Upper lobe of left lung (tissue), 6 donors: ENCODE results near the gene KRTAP5-7. TPM values are rescaled to one million over a fixed set of nuclear protein-coding genes. Genes with fewer than 3 reads are reported as not detected.
"Not testable (repeated sequence)": the region's sequence is repeated elsewhere in the genome, so short reads cannot be mapped to it uniquely, and the experiment has no call there.

Source experiments
- ATAC-seq, 2 donors: fragments of 200-7000 bp; cut with Tn5 transposase; one replicate each; pipeline ENCODE4 v1.9.1; 2022; ENCODE audit warnings: mild to moderate bottlenecking in 2 of 2, moderate library complexity in 2 of 2; ENCODE audit not compliant: low FRiP score in 2 of 2
- DNase-seq, 2 donors: peaks; one replicate each; pipeline ENCODE4 v3.0.0-alpha.2; 2019 to 2020
- H3K27ac ChIP-seq, 4 donors: fragments of 200-600 bp; sonication (generic); one replicate each; pipeline ENCODE4 v1.5.1; 2016 to 2019
- H3K27me3 ChIP-seq, 4 donors: fragments of 200-600 bp; sonication (generic); one replicate each; pipeline ENCODE4 v1.5.1; 2017 to 2019
- H3K36me3 ChIP-seq, 4 donors: fragments of 200-600 bp; sonication (generic); one replicate each; pipeline ENCODE4 v1.5.1; 2016 to 2019
- H3K4me1 ChIP-seq, 4 donors: fragments of 200-600 bp; sonication (generic); one replicate each; pipeline ENCODE4 v1.5.1; 2018 to 2019
- H3K4me3 ChIP-seq, 4 donors: fragments of 200-600 bp; sonication (generic); one replicate each; pipeline ENCODE4 v1.5.1; 2017 to 2019; ENCODE audit warnings: mild to moderate bottlenecking in 2 of 4, moderate library complexity in 1 of 4
- H3K9me3 ChIP-seq, 4 donors: fragments of 200-600 bp; sonication (generic); one replicate each; pipeline ENCODE4 v1.5.1; 2018 to 2019
- EP300 ChIP-seq, 4 donors: sonication (generic); formaldehyde crosslinking; IDR thresholded peaks; one replicate each; pipeline ENCODE4 v1.5.1; 2017; ENCODE audit warnings: antibody characterized with exemption in 4 of 4, control low read depth in 2 of 4
- POLR2A ChIP-seq, 4 donors: fragments of 450-650 bp; IDR thresholded peaks; one replicate each; pipeline ENCODE4 v1.5.1; 2016 to 2017; ENCODE audit warnings: antibody characterized with exemption in 4 of 4, mild to moderate bottlenecking in 2 of 4
- POLR2AphosphoS5 ChIP-seq, 2 donors: sonication (generic); formaldehyde crosslinking; IDR thresholded peaks; one replicate each; pipeline ENCODE4 v1.5.1; 2017; ENCODE audit warnings: antibody characterized with exemption in 2 of 2
- WGBS, 2 donors: methylation state at CpG; one replicate each; pipeline ENCODE4 v1.1.5; 2017 to 2018; 5-methylcytosine and 5-hydroxymethylcytosine counted together
- total RNA-seq, 6 donors: library from RNA; depleted of rRNA in 4 of 6; stranded (reverse); fragments of >200 nt in 4 of 6; gene quantifications; one replicate each; pipeline versions ENCODE4 v1.1.0 to v1.2.1, GENCODE V29; 2016 to 2021
- TF ChIP-seq, protein P1 (sequence below), 6 experiments: fragments of 450-650 bp in 4 of 6; fragments of 200-600 bp in 2 of 6; sonication (generic) in 2 of 6; IDR thresholded peaks; one replicate each; pipeline ENCODE4 v1.5.1; 2016 to 2019; ENCODE audit warnings: antibody characterized with exemption in 6 of 6
- donor health status: DM: no; HTN: no; CAD: no; lungs with moderate emphysema.
- donor health status: DM: no; HTN: yes; CAD: no; lungs with severe emphysema.

The KRTAP5-7 gene
- total RNA-seq, 6 donors from 2014 or later: 0.20 to 0.98 TPM; not detected in 4

- TF ChIP-seq, protein P1, sequence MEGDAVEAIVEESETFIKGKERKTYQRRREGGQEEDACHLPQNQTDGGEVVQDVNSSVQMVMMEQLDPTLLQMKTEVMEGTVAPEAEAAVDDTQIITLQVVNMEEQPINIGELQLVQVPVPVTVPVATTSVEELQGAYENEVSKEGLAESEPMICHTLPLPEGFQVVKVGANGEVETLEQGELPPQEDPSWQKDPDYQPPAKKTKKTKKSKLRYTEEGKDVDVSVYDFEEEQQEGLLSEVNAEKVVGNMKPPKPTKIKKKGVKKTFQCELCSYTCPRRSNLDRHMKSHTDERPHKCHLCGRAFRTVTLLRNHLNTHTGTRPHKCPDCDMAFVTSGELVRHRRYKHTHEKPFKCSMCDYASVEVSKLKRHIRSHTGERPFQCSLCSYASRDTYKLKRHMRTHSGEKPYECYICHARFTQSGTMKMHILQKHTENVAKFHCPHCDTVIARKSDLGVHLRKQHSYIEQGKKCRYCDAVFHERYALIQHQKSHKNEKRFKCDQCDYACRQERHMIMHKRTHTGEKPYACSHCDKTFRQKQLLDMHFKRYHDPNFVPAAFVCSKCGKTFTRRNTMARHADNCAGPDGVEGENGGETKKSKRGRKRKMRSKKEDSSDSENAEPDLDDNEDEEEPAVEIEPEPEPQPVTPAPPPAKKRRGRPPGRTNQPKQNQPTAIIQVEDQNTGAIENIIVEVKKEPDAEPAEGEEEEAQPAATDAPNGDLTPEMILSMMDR (IDR thresholded peaks at IDR 0.05): peak in 3 of 6 experiments; percentile 14 to 19 (median 16)
- TF ChIP-seq POLR2A (IDR thresholded peaks at IDR 0.05) (no peak), EP300 (IDR thresholded peaks at IDR 0.05) (no peak), POLR2AphosphoS5 (IDR thresholded peaks at IDR 0.05) (no peak)
- Histone ChIP-seq H3K27me3 (no peaks in the 10 kb centered on the region), H3K9me3 (no peaks in the 10 kb centered on the region), H3K27ac (no peak overlapping the region), H3K4me1 (no peaks in the 10 kb centered on the region), H3K4me3 (no peak overlapping the region), H3K36me3 (no peaks in the 10 kb centered on the region)
- WGBS, 2 donors: 20 to 21% methylated on average over 8 of the region's 8 CpGs
- no peak for DNase-seq
- ATAC-seq: no peak
Observed at GRCh38 chr11:71563406-71563805, 36.3 kb downstream of the KRTAP5-7 start.

DNA sequence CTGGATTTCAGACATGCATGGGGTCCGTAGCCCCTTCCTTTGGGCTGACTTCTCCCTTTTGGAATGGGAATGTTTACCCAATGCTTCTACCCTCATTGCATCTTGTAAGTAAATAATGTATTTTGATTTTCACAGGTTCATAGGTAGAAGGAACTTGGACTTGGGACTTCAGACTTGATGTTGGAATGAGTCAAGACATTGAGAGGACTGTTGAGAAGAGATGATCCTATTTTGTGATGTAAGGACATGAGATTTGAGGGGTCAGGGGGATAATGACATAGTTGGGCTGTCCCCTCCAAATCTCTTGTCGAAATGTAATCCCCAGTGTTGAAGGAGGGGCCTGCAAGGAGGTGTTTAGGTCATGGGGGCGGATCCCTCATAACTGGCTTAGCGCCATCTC is 37.4 kb downstream of the KRTAP5-7 start:
- 85 to 91% methylated on average over 4 of the region's 4 CpGs for WGBS, 2 donors
- H3K36me3 ChIP-seq: no peaks in the 10 kb centered on the region
- no peaks in the 10 kb centered on the region for H3K27me3 ChIP-seq
- TF ChIP-seq POLR2A (IDR thresholded peaks at IDR 0.05) (no peak), POLR2AphosphoS5 (IDR thresholded peaks at IDR 0.05) (no peak), EP300 (IDR thresholded peaks at IDR 0.05) (no peak)
- TF ChIP-seq, protein P1 (IDR thresholded peaks at IDR 0.05): no peak
- DNase-seq (no peak), ATAC-seq (no peak)
- no peak overlapping the region for H3K27ac ChIP-seq
- H3K9me3 ChIP-seq: no peaks in the 10 kb centered on the region
- H3K4me1 ChIP-seq: no peaks in the 10 kb centered on the region
- no peak overlapping the region for H3K4me3 ChIP-seq

DNA sequence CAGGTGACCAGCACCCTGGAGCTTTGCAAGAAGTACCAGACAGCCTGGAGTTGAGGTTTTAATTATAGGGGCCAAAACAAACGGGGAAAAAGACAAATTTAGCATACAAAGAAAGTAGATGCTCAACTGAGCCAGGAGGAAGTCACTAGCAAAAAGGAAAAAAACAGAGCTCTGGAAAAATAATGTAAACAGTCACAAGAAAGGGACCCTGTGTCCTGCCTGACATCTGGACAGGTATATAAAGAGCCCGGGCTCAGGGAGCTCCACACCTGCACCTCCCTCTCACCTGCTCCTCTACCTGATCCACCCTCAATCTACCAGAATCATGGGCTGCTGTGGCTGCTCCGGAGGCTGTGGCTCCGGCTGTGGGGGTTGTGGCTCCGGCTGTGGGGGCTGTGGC is 38.2 kb downstream of the KRTAP5-7 start, which contains the start of gene KRTAP5-10:
Gene KRTAP5-10, plus strand, starts transcription at position 301 of the 400 bp plus-strand sequence. Its CDS starts 25 bp downstream, at position 326.
- no peak for TF ChIP-seq POLR2AphosphoS5 (IDR thresholded peaks at IDR 0.05)
- no peak for TF ChIP-seq POLR2A (IDR thresholded peaks at IDR 0.05)
- TF ChIP-seq, protein P1 (IDR thresholded peaks at IDR 0.05): no peak
- TF ChIP-seq EP300 (IDR thresholded peaks at IDR 0.05): no peak
- Histone ChIP-seq H3K27ac (no peak within 1 kb of the TSS), H3K27me3 (no peaks in the 10 kb centered on the region), H3K9me3 (no peaks in the 10 kb centered on the region), H3K4me1 (no peaks in the 10 kb centered on the region), H3K4me3 (no peak within 1 kb of the TSS), H3K36me3 (no peaks in the 10 kb centered on the region)
- WGBS, 2 donors: 57 to 61% methylated on average over 3 of the region's 5 CpGs
- DNase-seq (no peak), ATAC-seq (no peak)

GRCh38 chr11:71566081-71566620 is 39.1 kb downstream of the KRTAP5-7 start:
- Histone ChIP-seq H3K27me3 (no peaks in the 10 kb centered on the region), H3K4me1 (no peaks in the 10 kb centered on the region), H3K4me3 (no peak overlapping the region), H3K27ac (no peak overlapping the region), H3K9me3 (no peaks in the 10 kb centered on the region), H3K36me3 (no peaks in the 10 kb centered on the region)
- WGBS, 2 donors: 74 to 83% methylated on average over 10 of the region's 10 CpGs
- no peak for TF ChIP-seq EP300 (IDR thresholded peaks at IDR 0.05)
- TF ChIP-seq, protein P1 (IDR thresholded peaks at IDR 0.05): no peak
- TF ChIP-seq POLR2A (IDR thresholded peaks at IDR 0.05): no peak
- no peak for TF ChIP-seq POLR2AphosphoS5 (IDR thresholded peaks at IDR 0.05)
- DNase-seq (no peak), ATAC-seq (no peak)

GRCh38 chr11:71566626-71567599 is 39.8 kb downstream of the KRTAP5-7 start:
- not testable (repeated sequence) for ATAC-seq, H3K9me3 ChIP-seq, DNase-seq, H3K27me3 ChIP-seq, H3K4me1 ChIP-seq, H3K36me3 ChIP-seq, H3K27ac ChIP-seq, H3K4me3 ChIP-seq
- WGBS, 2 donors: 61 to 65% methylated on average over 13 to 19 of the region's 21 CpGs

GRCh38 chr11:71567633-71568032 is 40.6 kb downstream of the KRTAP5-7 start:
- H3K4me1 ChIP-seq, ATAC-seq, H3K9me3 ChIP-seq, H3K27me3 ChIP-seq, H3K4me3 ChIP-seq, H3K36me3 ChIP-seq, DNase-seq, H3K27ac ChIP-seq: not testable (repeated sequence)
- 67 to 70% methylated on average over 8 of the region's 8 CpGs for WGBS, 2 donors
